GM21526 (cell line): ENCODE data around the gene DNAJC28.

ENCODE experiments used
- ATAC-seq: cut with Tn5 transposase; IDR thresholded peaks from one replicate; pipeline ENCODE4 v1.9.1; 2021; ENCODE audit warnings: moderate library complexity; ENCODE audit not compliant: unreplicated experiment, low FRiP score

The DNAJC28 gene

GRCh38 chr21:33441489-33442477 is 49.7 kb downstream of the DNAJC28 start:
- ATAC-seq: peak; percentile 54
